CD4-positive, alpha-beta T cell (primary cell): ENCODE results near the gene KPNA1. TPM values are rescaled to one million over a fixed set of nuclear protein-coding genes. Genes with fewer than 3 reads are reported as not detected.

ENCODE experiments used
- ATAC-seq: fragments of 200-7000 bp; cut with Tn5 transposase; one replicate; pipeline ENCODE4 v1.10.0; 2022; ENCODE audit warnings: mild to moderate bottlenecking; ENCODE audit not compliant: poor library complexity
- CTCF ChIA-PET: fragments of 350-600 bp; sonication (Branson Sonifier 250); formaldehyde crosslinking; loops from one replicate; lab custom pipeline; 2021; ENCODE audit warnings: antibody characterized with exemption, inconsistent platforms; lab: Charles Lee
- POLR2A ChIA-PET: fragments of 350-600 bp; sonication (Branson Sonifier 250); formaldehyde crosslinking; loops from one replicate; lab custom pipeline; 2021; ENCODE audit warnings: antibody characterized with exemption, inconsistent platforms; lab: Charles Lee
- DNase-seq, 14 experiments: peaks; one replicate each; pipeline ENCODE4 v3.0.0-alpha.2; 2013 to 2020; ENCODE audit warnings: mixed read lengths in 2 of 14
- H3K27ac ChIP-seq, 2 donors: one replicate each; pipeline versions ENCODE4 v1.5.1 to v1.7.0; 2013; ENCODE audit warnings: low read length in 2 of 2, low read depth in 1 of 2, mild to moderate bottlenecking in 1 of 2
- H3K27me3 ChIP-seq, 2 experiments: 1 replicate in 1 of 2; 2 replicates in 1 of 2; pipeline versions ENCODE4 v1.6.1 to v1.7.0; 2013; ENCODE audit warnings: low read length in 2 of 2, control low read depth in 1 of 2, mild to moderate bottlenecking in 1 of 2, moderate library complexity in 1 of 2; ENCODE audit not compliant: insufficient read depth in 2 of 2, control insufficient read depth in 1 of 2
- H3K36me3 ChIP-seq: one replicate; pipeline ENCODE4 v1.6.1; 2013; ENCODE audit warnings: low read length, control low read depth; ENCODE audit not compliant: insufficient read depth
- H3K4me1 ChIP-seq: one replicate; pipeline ENCODE4 v1.6.1; 2013; ENCODE audit warnings: low read length, control low read depth; ENCODE audit not compliant: insufficient read depth
- H3K4me3 ChIP-seq: one replicate; pipeline ENCODE4 v1.5.1; 2013; ENCODE audit warnings: mild to moderate bottlenecking, low read length, moderate library complexity
- H3K9me3 ChIP-seq, 2 experiments: 1 replicate in 1 of 2; 2 replicates in 1 of 2; pipeline versions ENCODE4 v1.6.1 to v1.7.0; 2013; ENCODE audit warnings: low read length in 2 of 2, mild to moderate bottlenecking in 2 of 2, control low read depth in 1 of 2, moderate library complexity in 1 of 2; ENCODE audit not compliant: control insufficient read depth in 1 of 2, insufficient read depth in 1 of 2
- H3K27ac Mint-ChIP-seq: one replicate; pipeline ENCODE4 v1.8.0; 2020; ENCODE audit warnings: mixed read lengths
- H3K27me3 Mint-ChIP-seq: one replicate; pipeline ENCODE4 v1.8.0; 2021; ENCODE audit warnings: mixed read lengths
- H3K36me3 Mint-ChIP-seq: one replicate; pipeline ENCODE4 v1.8.0; 2021; ENCODE audit warnings: low read depth, mixed read lengths
- H3K4me1 Mint-ChIP-seq: one replicate; pipeline ENCODE4 v1.8.0; 2021; ENCODE audit warnings: low read depth, mixed read lengths
- H3K4me3 Mint-ChIP-seq: one replicate; pipeline ENCODE4 v1.8.0; 2020; ENCODE audit warnings: mild to moderate bottlenecking, mixed read lengths
- H3K9me3 Mint-ChIP-seq: one replicate; pipeline ENCODE4 v1.8.0; 2020; ENCODE audit warnings: mixed read lengths
- intact Hi-C, 2 experiments: fragments of 100-400 bp; cut with DNase I in 1 of 2; cut with micrococcal nuclease in 1 of 2; formaldehyde crosslinking; loops; one replicate each; pipeline versions ENCODE4 v1.15.1 to v1.9.0; 2023 to 2025; cut with DNase I, micrococcal nuclease
- total RNA-seq, 174 experiments: library from RNA in 2 of 174; stranded (reverse) in 2 of 174; gene quantifications; one replicate each; pipeline ENCODE4 v1.2.3 and lab custom pipeline; 2021 to 2026
- TF ChIP-seq, protein P1 (sequence below): fragments of 200-600 bp; IDR thresholded peaks from one replicate; pipeline ENCODE4 v1.8.0; 2022; ENCODE audit warnings: antibody characterized with exemption, mild to moderate bottlenecking

KPNA1 gene
- total RNA-seq, 2 experiments from 2014 or later: 46.2 to 49.8 TPM

DNA sequence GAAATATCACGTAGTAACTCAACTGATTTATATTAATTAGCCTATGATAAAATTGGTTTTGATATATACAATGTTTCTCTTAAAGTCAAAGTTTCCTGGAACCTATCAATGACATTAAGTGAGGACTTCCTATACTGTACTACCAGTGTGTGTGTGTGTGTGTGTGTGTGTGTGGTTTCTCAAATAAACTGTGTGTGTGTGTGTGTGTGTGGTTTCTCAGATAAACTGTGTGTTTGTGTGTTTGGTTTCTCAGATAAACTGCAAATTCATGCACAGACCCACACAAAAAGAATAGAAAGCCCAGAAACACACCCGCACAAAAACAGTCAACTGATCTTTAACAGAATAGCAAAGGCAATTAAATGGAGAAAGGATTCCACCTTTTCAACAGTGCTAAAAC lies 84.4 kb downstream of the KPNA1 start:
- TF ChIP-seq, protein P1, sequence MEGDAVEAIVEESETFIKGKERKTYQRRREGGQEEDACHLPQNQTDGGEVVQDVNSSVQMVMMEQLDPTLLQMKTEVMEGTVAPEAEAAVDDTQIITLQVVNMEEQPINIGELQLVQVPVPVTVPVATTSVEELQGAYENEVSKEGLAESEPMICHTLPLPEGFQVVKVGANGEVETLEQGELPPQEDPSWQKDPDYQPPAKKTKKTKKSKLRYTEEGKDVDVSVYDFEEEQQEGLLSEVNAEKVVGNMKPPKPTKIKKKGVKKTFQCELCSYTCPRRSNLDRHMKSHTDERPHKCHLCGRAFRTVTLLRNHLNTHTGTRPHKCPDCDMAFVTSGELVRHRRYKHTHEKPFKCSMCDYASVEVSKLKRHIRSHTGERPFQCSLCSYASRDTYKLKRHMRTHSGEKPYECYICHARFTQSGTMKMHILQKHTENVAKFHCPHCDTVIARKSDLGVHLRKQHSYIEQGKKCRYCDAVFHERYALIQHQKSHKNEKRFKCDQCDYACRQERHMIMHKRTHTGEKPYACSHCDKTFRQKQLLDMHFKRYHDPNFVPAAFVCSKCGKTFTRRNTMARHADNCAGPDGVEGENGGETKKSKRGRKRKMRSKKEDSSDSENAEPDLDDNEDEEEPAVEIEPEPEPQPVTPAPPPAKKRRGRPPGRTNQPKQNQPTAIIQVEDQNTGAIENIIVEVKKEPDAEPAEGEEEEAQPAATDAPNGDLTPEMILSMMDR: no peak
- Mint-ChIP-seq H3K4me1 (no peaks in the 10 kb centered on the region), H3K27ac (no peak overlapping the region), H3K4me3 (no peak overlapping the region), H3K27me3 (no peaks in the 10 kb centered on the region), H3K36me3 (peaks cover 94% of the 10 kb centered on the region), H3K9me3 (peaks cover 5% of the 10 kb centered on the region)
- Histone ChIP-seq H3K27ac (no peak overlapping the region), H3K36me3 (peaks cover 71% of the 10 kb centered on the region), H3K4me1 (no peaks in the 10 kb centered on the region), H3K4me3 (no peak overlapping the region), H3K27me3 (no peaks in the 10 kb centered on the region), H3K9me3 (peaks cover 4 to 5% of the 10 kb centered on the region in 2 experiments)
- ATAC-seq (no peak), DNase-seq (no peak)
- ChIA-PET POLR2A (interaction anchor here (4.4 kb wide), 1 partner anchor 14 kb away, joined by 19 read pairs; the partner anchor contains the start of gene WDR5B), CTCF (no interaction called here)
- intact Hi-C loops: no loop called here

- ATAC-seq (no peak), DNase-seq (no peak)
- H3K27ac ChIP-seq: no peak overlapping the region
- no peaks in the 10 kb centered on the region for H3K4me1 ChIP-seq
- TF ChIP-seq, protein P1: no peak
- H3K4me3 ChIP-seq: no peak overlapping the region
- Mint-ChIP-seq H3K4me3 (no peak overlapping the region), H3K4me1 (peaks cover 8% of the 10 kb centered on the region), H3K36me3 (peaks cover 92% of the 10 kb centered on the region), H3K27me3 (no peaks in the 10 kb centered on the region), H3K27ac (peak overlapping the region; percentile 68), H3K9me3 (peaks cover 5% of the 10 kb centered on the region)
- CTCF ChIA-PET: no interaction called here
- H3K9me3 ChIP-seq: peaks cover 4 to 5% of the 10 kb centered on the region in 2 experiments
- intact Hi-C loops: no loop called here
- no peaks in the 10 kb centered on the region for H3K27me3 ChIP-seq
- H3K36me3 ChIP-seq: peaks cover 70% of the 10 kb centered on the region
- POLR2A ChIA-PET: interaction anchor here (1.2 kb wide), 1 partner anchor 11 kb away, joined by 5 read pairs; no protein-coding TSS in a partner anchor
These were observed 86.8 kb downstream of the KPNA1 start for GRCh38 chr3:122427857-122428471.

GRCh38 chr3:122421836-122422235 lies 92.9 kb downstream of the KPNA1 start:
- no peak overlapping the region for H3K4me3 ChIP-seq
- peaks cover 5% of the 10 kb centered on the region for H3K4me1 ChIP-seq
- H3K36me3 Mint-ChIP-seq: peaks cover 70% of the 10 kb centered on the region
- no peaks in the 10 kb centered on the region for H3K9me3 ChIP-seq
- no peak overlapping the region for H3K27ac ChIP-seq
- no peak overlapping the region for H3K4me3 Mint-ChIP-seq
- no peaks in the 10 kb centered on the region for H3K27me3 Mint-ChIP-seq
- no peaks in the 10 kb centered on the region for H3K9me3 Mint-ChIP-seq
- no peak for DNase-seq
- ChIA-PET POLR2A (interaction anchor here (0.6 to 1.0 kb wide), 2 partner anchors 10 to 15 kb away, joined by 3 read pairs; no protein-coding TSS in a partner anchor), CTCF (no interaction called here)
- peaks cover 44% of the 10 kb centered on the region for H3K36me3 ChIP-seq
- H3K27ac Mint-ChIP-seq: peak overlapping the region; percentile 27
- H3K27me3 ChIP-seq: no peaks in the 10 kb centered on the region
- intact Hi-C loops: no loop called here
- no peak for ATAC-seq
- H3K4me1 Mint-ChIP-seq: peaks cover 23% of the 10 kb centered on the region
- TF ChIP-seq, protein P1: no peak
